GM12873 (cell line): ENCODE results near the gene SLC25A43.

Experiments
- TF ChIP-seq, protein P1 (sequence below): IDR thresholded peaks from 2 replicates; pipeline ENCODE4 v1.5.1; 2012; ENCODE audit warnings: low read depth, mild to moderate bottlenecking, moderate library complexity, low read length, control low read depth; ENCODE audit not compliant: insufficient read depth; ENCODE audit errors: missing control alignments

SLC25A43 gene

DNA sequence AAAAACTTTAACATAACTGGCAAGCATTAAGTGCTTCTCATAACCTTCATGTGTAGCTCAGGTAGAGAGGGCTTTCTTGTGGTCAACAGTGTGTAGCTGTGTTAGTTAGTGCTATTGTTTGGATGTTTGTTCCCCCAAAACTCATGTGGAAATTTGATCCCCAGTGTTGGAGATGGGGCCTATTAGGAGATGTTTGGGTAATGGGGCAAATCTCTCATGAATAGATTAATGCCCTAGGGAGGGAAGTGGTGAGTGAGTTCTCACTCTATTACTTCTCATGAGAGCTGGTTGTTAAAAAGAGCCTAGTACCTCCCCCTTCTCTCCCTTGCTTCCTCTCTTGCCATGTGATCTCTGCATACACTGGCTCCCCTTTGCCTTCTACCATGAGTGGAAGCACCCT is 16.5 kb upstream of the SLC25A43 start:
- TF ChIP-seq, protein P1, sequence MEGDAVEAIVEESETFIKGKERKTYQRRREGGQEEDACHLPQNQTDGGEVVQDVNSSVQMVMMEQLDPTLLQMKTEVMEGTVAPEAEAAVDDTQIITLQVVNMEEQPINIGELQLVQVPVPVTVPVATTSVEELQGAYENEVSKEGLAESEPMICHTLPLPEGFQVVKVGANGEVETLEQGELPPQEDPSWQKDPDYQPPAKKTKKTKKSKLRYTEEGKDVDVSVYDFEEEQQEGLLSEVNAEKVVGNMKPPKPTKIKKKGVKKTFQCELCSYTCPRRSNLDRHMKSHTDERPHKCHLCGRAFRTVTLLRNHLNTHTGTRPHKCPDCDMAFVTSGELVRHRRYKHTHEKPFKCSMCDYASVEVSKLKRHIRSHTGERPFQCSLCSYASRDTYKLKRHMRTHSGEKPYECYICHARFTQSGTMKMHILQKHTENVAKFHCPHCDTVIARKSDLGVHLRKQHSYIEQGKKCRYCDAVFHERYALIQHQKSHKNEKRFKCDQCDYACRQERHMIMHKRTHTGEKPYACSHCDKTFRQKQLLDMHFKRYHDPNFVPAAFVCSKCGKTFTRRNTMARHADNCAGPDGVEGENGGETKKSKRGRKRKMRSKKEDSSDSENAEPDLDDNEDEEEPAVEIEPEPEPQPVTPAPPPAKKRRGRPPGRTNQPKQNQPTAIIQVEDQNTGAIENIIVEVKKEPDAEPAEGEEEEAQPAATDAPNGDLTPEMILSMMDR = no peak

DNA sequence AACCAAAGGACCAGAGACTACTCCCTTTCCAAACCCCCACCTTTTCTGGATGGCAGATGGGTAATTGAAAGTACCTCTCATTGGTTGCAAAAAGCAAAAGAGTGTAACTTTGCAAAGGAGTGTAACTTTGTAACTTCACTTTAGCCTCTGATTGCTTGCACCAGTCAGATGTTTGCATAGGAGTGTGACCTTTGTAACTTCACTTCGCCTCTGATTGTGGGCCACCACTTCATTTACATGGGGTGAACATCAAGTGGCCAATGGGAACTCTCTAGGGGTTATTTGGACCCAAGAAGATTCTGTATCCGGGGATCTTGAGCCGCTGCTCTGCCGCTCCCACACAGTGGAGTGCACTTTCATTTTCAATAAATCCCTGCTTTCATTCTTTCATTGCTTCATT is 9.9 kb upstream of the SLC25A43 start:
- TF ChIP-seq, protein P1 = no peak

DNA sequence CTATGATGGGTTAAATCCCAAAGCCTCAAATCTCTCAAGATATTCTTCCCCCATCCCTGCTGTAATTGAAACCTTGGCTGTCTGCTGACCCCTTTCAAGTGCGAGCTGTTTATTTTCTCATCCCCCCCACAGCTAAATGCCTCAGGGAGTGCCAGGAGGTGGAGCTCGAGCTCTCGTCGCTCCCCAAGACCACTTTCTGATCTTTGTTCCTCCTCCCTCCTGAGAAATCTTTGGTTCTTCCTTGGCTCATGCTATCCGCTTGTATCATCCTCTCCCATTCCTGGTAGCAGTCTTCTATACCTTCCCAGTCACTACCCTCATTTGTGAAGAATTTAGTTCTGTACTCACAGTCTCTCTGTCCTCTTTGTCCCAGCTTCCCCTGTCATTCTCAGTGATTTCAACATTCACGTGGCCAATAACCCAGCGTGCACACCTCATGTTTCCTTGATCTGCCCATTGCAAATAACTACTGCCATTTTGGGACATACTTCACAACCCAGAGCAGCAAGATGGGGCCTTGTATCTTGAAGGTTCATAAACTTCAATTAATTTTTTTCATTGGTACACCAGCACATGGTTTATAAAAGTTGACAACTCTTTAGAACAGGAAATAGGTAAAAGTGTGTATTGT is 9.2 kb upstream of the SLC25A43 start:
- TF ChIP-seq, protein P1 = no peak

DNA sequence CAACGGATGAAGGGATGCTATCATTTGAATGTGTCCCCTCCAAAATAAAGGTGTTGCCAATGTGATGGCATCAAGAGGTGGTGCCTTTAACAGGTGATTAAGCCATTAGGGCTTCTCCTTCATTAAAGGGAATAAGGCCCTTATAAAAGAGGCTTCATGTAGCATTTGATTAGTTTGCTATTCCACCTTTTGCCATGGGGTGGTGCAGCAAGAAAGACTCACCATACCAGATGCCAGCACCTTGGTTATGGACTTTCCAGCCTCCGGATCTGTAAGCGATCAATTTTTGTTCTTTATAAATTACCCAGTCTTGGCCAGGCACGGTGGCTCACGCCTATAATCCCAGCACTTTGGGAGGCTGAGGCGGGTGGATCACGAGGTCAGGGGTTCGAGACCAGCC is 7.9 kb upstream of the SLC25A43 start:
- TF ChIP-seq, protein P1 = peak; percentile 48

DNA sequence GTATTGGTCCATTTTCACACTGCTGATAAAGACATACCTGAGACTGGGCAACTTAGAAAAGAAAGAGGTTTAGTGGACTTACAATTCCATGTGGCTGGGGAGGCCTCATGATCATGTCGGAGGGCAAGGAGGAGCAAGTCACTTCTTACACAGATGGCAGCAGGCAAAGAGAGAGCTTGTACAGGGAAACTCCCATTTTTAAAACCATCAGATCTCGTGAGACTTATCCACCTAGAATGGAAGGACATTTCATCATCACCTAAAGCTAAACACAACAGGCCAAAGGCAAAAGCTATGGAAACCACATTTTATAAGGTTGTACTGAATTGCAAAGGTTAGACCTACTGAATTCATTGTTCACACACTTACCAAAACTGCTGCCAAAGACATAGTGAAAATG is 6.0 kb upstream of the SLC25A43 start:
- TF ChIP-seq, protein P1 = no peak

DNA sequence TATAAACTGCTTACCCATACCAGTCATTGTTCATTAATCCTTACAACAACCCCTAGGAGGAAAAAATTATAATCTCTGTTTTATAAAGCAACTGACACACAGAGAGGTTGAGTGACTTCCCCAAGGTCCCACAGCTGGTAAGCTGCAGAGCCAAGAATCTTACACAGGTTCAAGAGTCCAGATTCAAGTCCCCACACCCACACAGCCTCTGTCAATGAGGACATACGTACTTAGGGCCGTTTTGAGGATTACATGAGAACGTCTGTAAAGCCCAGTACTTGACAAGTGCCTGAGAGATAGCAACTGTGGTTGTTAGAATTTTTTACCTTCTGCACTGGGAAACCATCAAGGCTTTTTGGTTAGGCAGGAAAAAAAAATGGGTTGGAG is 556 bp upstream of the SLC25A43 start:
- TF ChIP-seq, protein P1 = no peak

DNA sequence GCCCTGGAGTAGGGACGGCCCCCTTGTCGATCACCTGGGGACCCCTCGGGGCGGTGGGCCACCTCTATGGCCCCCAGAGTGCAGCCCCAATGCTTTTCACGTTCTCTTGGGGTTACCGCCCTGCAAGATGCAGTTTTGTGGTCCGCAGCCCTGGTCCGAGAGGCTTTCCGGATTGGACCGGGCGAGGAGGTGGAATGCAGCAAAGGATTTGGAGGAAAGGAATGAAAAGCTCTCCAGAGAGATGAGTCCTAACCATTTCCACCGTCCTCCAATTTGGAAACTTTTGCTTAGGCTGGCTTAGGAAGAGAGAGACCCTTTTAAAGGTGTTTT is 601 bp downstream of the SLC25A43 start:
- TF ChIP-seq, protein P1 = no peak

DNA sequence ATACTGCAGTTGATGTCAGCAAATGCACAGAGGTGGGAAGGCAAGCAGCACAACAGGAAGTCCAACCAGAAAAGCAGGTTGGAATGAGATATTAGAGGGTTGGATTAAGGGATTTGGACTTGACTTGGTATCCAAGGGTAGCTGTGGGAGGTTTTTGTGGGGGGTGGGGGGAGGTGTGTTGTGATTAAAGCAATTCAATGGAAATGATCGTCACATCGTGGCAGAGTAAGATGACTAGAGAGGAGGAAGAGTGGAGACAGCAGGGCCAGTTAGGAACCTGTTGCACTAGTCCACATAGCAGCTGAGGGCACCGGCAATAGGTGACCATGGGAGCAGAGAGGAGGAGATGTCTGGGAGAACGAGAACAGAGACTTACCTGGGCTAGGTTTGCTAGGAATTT is 2.4 kb downstream of the SLC25A43 start:
- TF ChIP-seq, protein P1 = no peak
